Peyer's patch (tissue), 4 donors: Measurements from ENCODE around the gene OR4E1. TPM values are rescaled to one million over a fixed set of nuclear protein-coding genes. Genes with fewer than 3 reads are reported as not detected.
"Not testable (repeated sequence)": the region's sequence is repeated elsewhere in the genome, so short reads cannot be mapped to it uniquely, and the experiment has no call there.

Experiments
- DNase-seq, 3 donors: peaks; one replicate each; pipeline ENCODE4 v3.0.0-alpha.2; 2017 to 2019
- H3K27ac ChIP-seq, 4 donors: fragments of 200-600 bp; sonication (generic); one replicate each; pipeline ENCODE4 v1.5.1; 2016 to 2019
- H3K27me3 ChIP-seq, 2 donors: fragments of 200-600 bp; sonication (generic); one replicate each; pipeline ENCODE4 v1.5.1; 2019
- H3K36me3 ChIP-seq, 3 donors: fragments of 200-600 bp; sonication (generic); one replicate each; pipeline ENCODE4 v1.5.1; 2016 to 2019
- H3K4me1 ChIP-seq, 4 donors: fragments of 200-600 bp; sonication (generic); one replicate each; pipeline ENCODE4 v1.5.1; 2016 to 2019
- H3K4me3 ChIP-seq, 4 donors: fragments of 200-600 bp; sonication (generic); 1 replicate in 3 of 4; 2 replicates in 1 of 4; pipeline ENCODE4 v1.5.1; 2016 to 2019; ENCODE audit warnings: mild to moderate bottlenecking in 1 of 4
- H3K9me3 ChIP-seq, 4 donors: fragments of 200-600 bp; sonication (generic); one replicate each; pipeline ENCODE4 v1.5.1; 2016 to 2019; ENCODE audit warnings: mild to moderate bottlenecking in 1 of 4
- CTCF ChIP-seq, 6 experiments: fragments of 450-650 bp in 4 of 6; fragments of 200-600 bp in 2 of 6; sonication (generic) in 1 of 6; IDR thresholded peaks; one replicate each; pipeline ENCODE4 v1.5.1; 2017 to 2019; ENCODE audit warnings: antibody characterized with exemption in 6 of 6, mild to moderate bottlenecking in 3 of 6, moderate library complexity in 1 of 6
- POLR2A ChIP-seq, 2 donors: fragments of 450-650 bp; IDR thresholded peaks; one replicate each; pipeline ENCODE4 v1.5.1; 2017; ENCODE audit warnings: antibody characterized with exemption in 2 of 2, mild to moderate bottlenecking in 2 of 2, moderate library complexity in 2 of 2
- total RNA-seq, 4 donors: library from RNA; depleted of rRNA; stranded (reverse); fragments of >200 nt; gene quantifications; one replicate each; pipeline ENCODE4 v1.1.0, GENCODE V29; 2016

OR4E1 gene
- total RNA-seq, 4 donors from 2014 or later: not detected

DNA sequence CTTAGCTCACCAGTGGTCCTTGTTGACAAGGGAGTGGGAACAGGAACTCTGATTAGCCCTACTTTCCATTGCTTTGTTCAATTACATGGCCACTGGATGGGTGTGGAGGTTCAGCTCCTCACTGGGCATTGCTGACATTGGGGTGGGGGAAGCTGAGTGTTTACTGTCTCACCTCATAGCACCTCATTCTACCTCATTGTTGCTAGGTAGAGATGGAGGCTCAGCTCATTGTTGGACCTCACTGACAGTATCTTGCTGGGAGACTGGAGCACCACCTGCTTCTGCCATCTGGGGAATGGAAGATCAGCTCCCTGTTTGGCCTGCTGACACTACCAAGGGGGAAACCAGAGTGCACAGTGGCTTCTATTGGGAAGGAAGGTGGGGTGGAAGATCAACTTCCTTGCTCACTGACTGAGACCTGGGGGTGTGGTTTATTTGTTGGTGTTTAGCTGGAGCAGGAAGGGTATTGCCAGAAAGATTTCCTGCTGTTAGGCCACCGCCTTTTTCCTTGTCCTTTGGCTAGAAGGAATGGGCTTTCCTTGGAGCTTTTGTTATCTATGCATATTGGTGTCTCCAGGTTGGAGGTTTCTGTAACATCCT, 21.3 kb downstream of the OR4E1 start:
- no peaks in the 10 kb centered on the region for H3K27me3 ChIP-seq
- TF ChIP-seq POLR2A (IDR thresholded peaks at IDR 0.05) (no peak), CTCF (IDR thresholded peaks at IDR 0.05) (no peak)
- DNase-seq: no peak
- H3K36me3 ChIP-seq: no peaks in the 10 kb centered on the region
- peaks cover 0 to 7% (median 0%) of the 10 kb centered on the region in 4 donors for H3K4me1 ChIP-seq
- no peak overlapping the region for H3K4me3 ChIP-seq
- H3K27ac ChIP-seq: no peak overlapping the region
- H3K9me3 ChIP-seq: no peaks in the 10 kb centered on the region

DNA sequence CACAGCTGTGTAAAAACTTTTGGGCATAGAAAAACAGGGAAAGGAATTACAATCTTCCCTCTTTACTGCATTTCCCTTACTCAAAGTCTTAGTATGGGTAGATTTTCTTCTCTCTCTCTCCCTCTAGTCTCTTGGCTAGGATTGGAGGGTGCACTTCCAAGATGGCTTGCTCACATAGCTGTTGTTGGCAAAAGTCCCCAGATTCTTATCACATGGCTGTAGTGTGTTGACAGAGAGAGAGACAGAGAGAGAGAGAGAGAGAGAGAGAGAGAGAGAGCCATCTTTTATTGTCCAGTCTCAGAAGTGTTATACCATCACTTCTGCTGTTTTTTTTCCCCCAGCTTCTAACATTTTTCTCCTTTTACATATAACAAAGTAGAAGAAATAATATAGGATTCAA, 26.2 kb downstream of the OR4E1 start:
- TF ChIP-seq CTCF (IDR thresholded peaks at IDR 0.05) (no peak), POLR2A (IDR thresholded peaks at IDR 0.05) (no peak)
- DNase-seq: no peak
- no peak overlapping the region for H3K27ac ChIP-seq
- H3K9me3 ChIP-seq: no peaks in the 10 kb centered on the region
- no peaks in the 10 kb centered on the region for H3K27me3 ChIP-seq
- no peaks in the 10 kb centered on the region for H3K36me3 ChIP-seq
- H3K4me1 ChIP-seq: peaks cover 0 to 4% (median 0%) of the 10 kb centered on the region in 4 donors
- no peak overlapping the region for H3K4me3 ChIP-seq

GRCh38 chr14:21643407-21643806, 30.2 kb downstream of the OR4E1 start:
- Histone ChIP-seq H3K4me3 (no peak overlapping the region), H3K36me3 (no peaks in the 10 kb centered on the region), H3K27me3 (no peaks in the 10 kb centered on the region), H3K27ac (no peak overlapping the region), H3K9me3 (no peaks in the 10 kb centered on the region), H3K4me1 (no peaks in the 10 kb centered on the region)
- DNase-seq: no peak
- TF ChIP-seq CTCF (IDR thresholded peaks at IDR 0.05): no peak
- no peak for TF ChIP-seq POLR2A (IDR thresholded peaks at IDR 0.05)

GRCh38 chr14:21642683-21643082, 30.9 kb downstream of the OR4E1 start:
- Histone ChIP-seq H3K4me1 (no peaks in the 10 kb centered on the region), H3K27me3 (no peaks in the 10 kb centered on the region), H3K27ac (no peak overlapping the region), H3K36me3 (no peaks in the 10 kb centered on the region), H3K9me3 (no peaks in the 10 kb centered on the region), H3K4me3 (no peak overlapping the region)
- DNase-seq: no peak
- TF ChIP-seq CTCF (IDR thresholded peaks at IDR 0.05): no peak
- TF ChIP-seq POLR2A (IDR thresholded peaks at IDR 0.05): no peak

- Histone ChIP-seq H3K4me3 (no peak within 1 kb of the TSS), H3K27ac (no peak within 1 kb of the TSS), H3K36me3 (no peaks in the 10 kb centered on the region), H3K27me3 (no peaks in the 10 kb centered on the region), H3K4me1 (no peaks in the 10 kb centered on the region), H3K9me3 (no peaks in the 10 kb centered on the region)
- TF ChIP-seq CTCF (IDR thresholded peaks at IDR 0.05) (no peak), POLR2A (IDR thresholded peaks at IDR 0.05) (no peak)
- no peak for DNase-seq
These were observed 38.8 kb downstream of the OR4E1 start, which contains the start of gene OR10G2 for GRCh38 chr14:21634840-21635239. OR10G2 (minus strand) TSS chr14:21634940; CDS start chr14:21634842, 98 bp downstream.

DNA sequence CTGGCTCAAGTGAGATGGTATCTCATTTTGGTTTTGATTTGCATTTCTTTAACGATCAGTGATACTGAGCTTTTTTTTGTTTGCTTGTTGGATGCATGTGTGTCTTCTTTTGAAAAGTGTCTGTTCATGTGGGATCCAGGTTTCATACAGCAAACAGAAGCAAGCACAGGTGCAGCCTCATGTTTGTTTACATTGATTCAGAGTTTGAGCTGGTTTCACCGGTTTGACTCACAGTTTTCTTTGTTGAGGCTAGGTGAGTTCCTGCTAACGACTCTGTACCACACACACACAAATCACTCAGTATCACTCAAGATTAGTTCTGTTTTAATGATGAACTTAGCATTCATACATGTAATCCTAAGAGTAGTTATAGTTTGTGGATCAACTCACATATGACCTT, 42.5 kb downstream of the OR4E1 start:
- Histone ChIP-seq H3K27ac (no peak overlapping the region), H3K9me3 (no peaks in the 10 kb centered on the region), H3K36me3 (no peaks in the 10 kb centered on the region), H3K4me1 (no peaks in the 10 kb centered on the region), H3K27me3 (no peaks in the 10 kb centered on the region), H3K4me3 (no peak overlapping the region)
- DNase-seq: no peak
- no peak for TF ChIP-seq CTCF (IDR thresholded peaks at IDR 0.05)
- no peak for TF ChIP-seq POLR2A (IDR thresholded peaks at IDR 0.05)

DNA sequence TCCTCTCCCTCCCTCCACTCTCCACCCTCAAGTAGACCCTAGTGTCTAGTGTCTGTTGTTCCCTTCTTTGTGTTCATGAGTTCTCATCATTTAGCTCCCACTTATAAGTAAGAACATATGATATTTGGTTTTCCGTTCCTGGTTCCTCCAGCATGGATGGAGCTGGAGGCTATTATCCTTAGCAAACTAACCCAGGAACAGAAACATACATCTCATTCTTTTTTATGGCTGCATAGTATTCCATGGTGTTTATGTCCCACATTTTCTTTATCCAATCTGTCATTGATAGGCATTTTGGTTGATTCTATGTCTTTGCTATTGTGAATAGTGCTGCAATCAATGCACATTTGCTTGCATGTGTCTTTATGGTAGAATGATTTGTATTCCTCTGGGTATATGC, 43.1 kb downstream of the OR4E1 start:
- H3K4me3 ChIP-seq, H3K4me1 ChIP-seq, H3K36me3 ChIP-seq, H3K27ac ChIP-seq, DNase-seq, H3K27me3 ChIP-seq, H3K9me3 ChIP-seq: not testable (repeated sequence)
